ENCODE measurements around the gene SEBOX. TPM values are rescaled to one million over a fixed set of nuclear protein-coding genes. Genes with fewer than 3 reads are reported as not detected.

SEBOX gene
- total RNA-seq, 6 donors from 2014 or later: not detected

GRCh38 chr17:28335201-28335958 lies 29.6 kb downstream of the SEBOX start, which contains the start of the genes IFT20 and TNFAIP1:
TSS of gene IFT20 (minus strand) at chr17:28335472. CDS start at chr17:28331985, 3,487 bp downstream.
TSS of gene TNFAIP1 (plus strand) at chr17:28335761. CDS start at chr17:28339522, 3,761 bp downstream.
- Histone ChIP-seq H3K4me3 (peak within 1 kb of the TSS; percentile 86 to 95 (median 90)), H3K4me1 (peaks cover 36 to 61% (median 43%) of the 10 kb centered on the region in 4 donors), H3K9me3 (no peaks in the 10 kb centered on the region), H3K27ac (peak within 1 kb of the TSS; percentile 94 to 97 (median 96)), H3K36me3 (peaks cover 6 to 31% (median 23%) of the 10 kb centered on the region in 4 donors), H3K27me3 (no peaks in the 10 kb centered on the region)
- 0 to 1% methylated on average over 11 to 50 of the region's 62 CpGs for WGBS, 2 donors
- ATAC-seq (ENCODE audit: low FRiP score in 2 of 2): peak; percentile 98 to 99
- TF ChIP-seq POLR2A (IDR thresholded peaks at IDR 0.05) (peak; percentile 84 to 97 (median 93)), CTCF (IDR thresholded peaks at IDR 0.05) (peak in 1 of 6 experiments; percentile 16), POLR2AphosphoS5 (IDR thresholded peaks at IDR 0.05) (peak; percentile 91 to 99), EP300 (IDR thresholded peaks at IDR 0.05) (peak in 1 of 4 donors; percentile 80)
- peak; percentile 95 to 100 for DNase-seq

- H3K9me3 ChIP-seq: no peaks in the 10 kb centered on the region
- TF ChIP-seq POLR2AphosphoS5 (IDR thresholded peaks at IDR 0.05): no peak
- no peak for TF ChIP-seq EP300 (IDR thresholded peaks at IDR 0.05)
- TF ChIP-seq CTCF (IDR thresholded peaks at IDR 0.05): no peak
- TF ChIP-seq POLR2A (IDR thresholded peaks at IDR 0.05): no peak
- DNase-seq: no peak
- peaks cover 4 to 31% (median 18%) of the 10 kb centered on the region in 4 donors for H3K36me3 ChIP-seq
- no peaks in the 10 kb centered on the region for H3K27me3 ChIP-seq
- peak overlapping the region; percentile 86 to 95 (median 90) for H3K4me3 ChIP-seq
- no peak for ATAC-seq (ENCODE audit: low FRiP score in 2 of 2)
- peak overlapping the region; percentile 94 to 97 (median 96) for H3K27ac ChIP-seq
- WGBS, 2 donors: 8 to 16% methylated on average over 12 to 18 of the region's 18 CpGs
- peaks cover 36 to 59% (median 41%) of the 10 kb centered on the region in 4 donors for H3K4me1 ChIP-seq
These were observed 30.3 kb downstream of the SEBOX start for GRCh38 chr17:28334666-28335200.

- DNase-seq (no peak), ATAC-seq (ENCODE audit: low FRiP score in 2 of 2) (no peak)
- WGBS, 2 donors: 47 to 48% methylated on average over 6 of the region's 6 CpGs
- H3K36me3 ChIP-seq: peaks cover 3 to 31% (median 21%) of the 10 kb centered on the region in 4 donors
- TF ChIP-seq POLR2A (IDR thresholded peaks at IDR 0.05): no peak
- no peak for TF ChIP-seq CTCF (IDR thresholded peaks at IDR 0.05)
- H3K4me3 ChIP-seq: peak overlapping the region in 3 of 4 donors; percentile 86 to 95 (median 87)
- H3K9me3 ChIP-seq: no peaks in the 10 kb centered on the region
- H3K4me1 ChIP-seq: peaks cover 36 to 53% (median 37%) of the 10 kb centered on the region in 4 donors
- peak overlapping the region; percentile 94 to 97 (median 96) for H3K27ac ChIP-seq
- H3K27me3 ChIP-seq: no peaks in the 10 kb centered on the region
These were observed 30.8 kb downstream of the SEBOX start for GRCh38 chr17:28334171-28334570.

GRCh38 chr17:28333083-28333746 lies 31.8 kb downstream of the SEBOX start:
- TF ChIP-seq CTCF (IDR thresholded peaks at IDR 0.05): no peak
- no peak for TF ChIP-seq POLR2A (IDR thresholded peaks at IDR 0.05)
- no peak for TF ChIP-seq POLR2AphosphoS5 (IDR thresholded peaks at IDR 0.05)
- TF ChIP-seq EP300 (IDR thresholded peaks at IDR 0.05): no peak
- WGBS, 2 donors: 54 to 90% methylated on average over 1 of the region's 1 CpG
- peak overlapping the region in 1 of 4 donors; percentile 94 for H3K27ac ChIP-seq

More at GRCh38 chr17:28333083-28333746, 31.8 kb downstream of the SEBOX start:
- Histone ChIP-seq H3K4me3 (no peak overlapping the region), H3K9me3 (no peaks in the 10 kb centered on the region), H3K36me3 (peaks cover 11 to 40% (median 28%) of the 10 kb centered on the region in 4 donors), H3K4me1 (peaks cover 33 to 45% (median 35%) of the 10 kb centered on the region in 4 donors), H3K27me3 (no peaks in the 10 kb centered on the region)
- no peak for DNase-seq
- ATAC-seq (ENCODE audit: low FRiP score in 2 of 2): no peak

Data from upper lobe of left lung (tissue), 6 donors.